ENCODE data around the gene RNPC3. TPM values are rescaled to one million over a fixed set of nuclear protein-coding genes. Genes with fewer than 3 reads are reported as not detected.
"Not testable (repeated sequence)": the region's sequence is repeated elsewhere in the genome, so short reads cannot be mapped to it uniquely, and the experiment has no call there.

RNPC3 gene
- total RNA-seq, 1 experiment from 2014 or later, result 13.1 TPM

GRCh38 chr1:103576065-103576464, 50.6 kb downstream of the RNPC3 start:
- intact Hi-C loops (cut with micrococcal nuclease; ENCODE audit: unreplicated experiment), result no loop called here
- CTCF ChIA-PET, result no interaction called here
- in situ Hi-C loops (cut with HindIII; ENCODE audit: low pct_unique_long_range_greater_than_20kb, low sequenced_read_pairs), result no loop called here

GRCh38 chr1:103576784-103577183, 51.3 kb downstream of the RNPC3 start:
- in situ Hi-C loops (cut with HindIII; ENCODE audit: low pct_unique_long_range_greater_than_20kb, low sequenced_read_pairs); CTCF ChIA-PET; ATAC-seq; H3K36me3 ChIP-seq (ENCODE audit: control insufficient read depth, insufficient read depth, low read length); POLR2A ChIA-PET; BruUV-seq (replicated peaks); H3K9me3 ChIP-seq (ENCODE audit: control insufficient read depth, insufficient read depth, low read depth, low read length); H3K27me3 ChIP-seq (ENCODE audit: control insufficient read depth, insufficient read depth, low read length); H3K27ac ChIP-seq (ENCODE audit: low read length); H3K4me1 ChIP-seq (ENCODE audit: control insufficient read depth, insufficient read depth, low read length); DNase-seq (ENCODE audit: low read depth, low spot score); intact Hi-C loops (cut with micrococcal nuclease; ENCODE audit: unreplicated experiment); H3K4me3 ChIP-seq (ENCODE audit: low read depth in 2 of 2, low read length in 2 of 2): not testable (repeated sequence)

More at GRCh38 chr1:103576065-103576464, 50.6 kb downstream of the RNPC3 start:
- Histone ChIP-seq H3K4me3 (ENCODE audit: low read depth in 2 of 2, low read length in 2 of 2) (no peak overlapping the region), H3K9me3 (ENCODE audit: control insufficient read depth, insufficient read depth, low read depth, low read length) (no peaks in the 10 kb centered on the region), H3K4me1 (ENCODE audit: control insufficient read depth, insufficient read depth, low read length) (no peaks in the 10 kb centered on the region), H3K27ac (ENCODE audit: low read length) (no peak overlapping the region), H3K27me3 (ENCODE audit: control insufficient read depth, insufficient read depth, low read length) (no peaks in the 10 kb centered on the region; the same call in 1 of the 2 replicates), H3K36me3 (ENCODE audit: control insufficient read depth, insufficient read depth, low read length) (no peaks in the 10 kb centered on the region)
- DNase-seq (ENCODE audit: low read depth, low spot score) (no peak), ATAC-seq (no peak)
- no TSS peak for BruUV-seq (replicated peaks)
- POLR2A ChIA-PET, result no interaction called here
- TF ChIP-seq POLR2AphosphoS5 (IDR thresholded peaks at IDR 0.05; ENCODE audit: low read depth, low read length) (no peak), TCF7L2 (IDR thresholded peaks at IDR 0.05; ENCODE audit: low read depth, low read length) (no peak), SIN3A (IDR thresholded peaks at IDR 0.05; ENCODE audit: borderline replicate concordance, insufficient read depth, low read depth, low read length) (no peak)
- TF ChIP-seq, protein P1, sequence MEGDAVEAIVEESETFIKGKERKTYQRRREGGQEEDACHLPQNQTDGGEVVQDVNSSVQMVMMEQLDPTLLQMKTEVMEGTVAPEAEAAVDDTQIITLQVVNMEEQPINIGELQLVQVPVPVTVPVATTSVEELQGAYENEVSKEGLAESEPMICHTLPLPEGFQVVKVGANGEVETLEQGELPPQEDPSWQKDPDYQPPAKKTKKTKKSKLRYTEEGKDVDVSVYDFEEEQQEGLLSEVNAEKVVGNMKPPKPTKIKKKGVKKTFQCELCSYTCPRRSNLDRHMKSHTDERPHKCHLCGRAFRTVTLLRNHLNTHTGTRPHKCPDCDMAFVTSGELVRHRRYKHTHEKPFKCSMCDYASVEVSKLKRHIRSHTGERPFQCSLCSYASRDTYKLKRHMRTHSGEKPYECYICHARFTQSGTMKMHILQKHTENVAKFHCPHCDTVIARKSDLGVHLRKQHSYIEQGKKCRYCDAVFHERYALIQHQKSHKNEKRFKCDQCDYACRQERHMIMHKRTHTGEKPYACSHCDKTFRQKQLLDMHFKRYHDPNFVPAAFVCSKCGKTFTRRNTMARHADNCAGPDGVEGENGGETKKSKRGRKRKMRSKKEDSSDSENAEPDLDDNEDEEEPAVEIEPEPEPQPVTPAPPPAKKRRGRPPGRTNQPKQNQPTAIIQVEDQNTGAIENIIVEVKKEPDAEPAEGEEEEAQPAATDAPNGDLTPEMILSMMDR (IDR thresholded peaks at IDR 0.05), result no peak
- TF ChIP-seq, protein P2, sequence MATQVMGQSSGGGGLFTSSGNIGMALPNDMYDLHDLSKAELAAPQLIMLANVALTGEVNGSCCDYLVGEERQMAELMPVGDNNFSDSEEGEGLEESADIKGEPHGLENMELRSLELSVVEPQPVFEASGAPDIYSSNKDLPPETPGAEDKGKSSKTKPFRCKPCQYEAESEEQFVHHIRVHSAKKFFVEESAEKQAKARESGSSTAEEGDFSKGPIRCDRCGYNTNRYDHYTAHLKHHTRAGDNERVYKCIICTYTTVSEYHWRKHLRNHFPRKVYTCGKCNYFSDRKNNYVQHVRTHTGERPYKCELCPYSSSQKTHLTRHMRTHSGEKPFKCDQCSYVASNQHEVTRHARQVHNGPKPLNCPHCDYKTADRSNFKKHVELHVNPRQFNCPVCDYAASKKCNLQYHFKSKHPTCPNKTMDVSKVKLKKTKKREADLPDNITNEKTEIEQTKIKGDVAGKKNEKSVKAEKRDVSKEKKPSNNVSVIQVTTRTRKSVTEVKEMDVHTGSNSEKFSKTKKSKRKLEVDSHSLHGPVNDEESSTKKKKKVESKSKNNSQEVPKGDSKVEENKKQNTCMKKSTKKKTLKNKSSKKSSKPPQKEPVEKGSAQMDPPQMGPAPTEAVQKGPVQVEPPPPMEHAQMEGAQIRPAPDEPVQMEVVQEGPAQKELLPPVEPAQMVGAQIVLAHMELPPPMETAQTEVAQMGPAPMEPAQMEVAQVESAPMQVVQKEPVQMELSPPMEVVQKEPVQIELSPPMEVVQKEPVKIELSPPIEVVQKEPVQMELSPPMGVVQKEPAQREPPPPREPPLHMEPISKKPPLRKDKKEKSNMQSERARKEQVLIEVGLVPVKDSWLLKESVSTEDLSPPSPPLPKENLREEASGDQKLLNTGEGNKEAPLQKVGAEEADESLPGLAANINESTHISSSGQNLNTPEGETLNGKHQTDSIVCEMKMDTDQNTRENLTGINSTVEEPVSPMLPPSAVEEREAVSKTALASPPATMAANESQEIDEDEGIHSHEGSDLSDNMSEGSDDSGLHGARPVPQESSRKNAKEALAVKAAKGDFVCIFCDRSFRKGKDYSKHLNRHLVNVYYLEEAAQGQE (IDR thresholded peaks at IDR 0.05; ENCODE audit: insufficient read depth in 1 of 2, low read depth in 2 of 2, low read length in 1 of 2), result no peak

DNA sequence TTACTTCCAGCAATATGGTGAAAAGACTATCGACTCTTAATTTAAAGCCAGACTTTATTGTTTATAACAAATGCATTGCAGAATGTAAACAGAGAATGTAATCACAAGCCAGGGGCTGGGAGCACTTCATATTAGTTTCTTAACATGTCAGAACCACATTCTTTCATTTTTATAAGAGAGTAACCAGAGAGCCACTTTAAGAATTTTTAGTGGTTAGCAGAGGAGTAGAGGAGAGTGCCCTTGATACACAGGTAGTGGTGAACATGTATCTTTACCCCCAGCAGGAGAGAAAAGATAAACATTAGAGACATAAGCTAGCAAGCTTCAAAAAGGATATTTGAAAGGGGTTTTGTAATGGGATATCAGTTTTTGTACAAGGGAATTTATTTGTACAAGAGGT, 57.0 kb downstream of the RNPC3 start:
- ATAC-seq, result no peak
- Histone ChIP-seq H3K27ac (ENCODE audit: low read length) (no peak overlapping the region), H3K27me3 (ENCODE audit: control insufficient read depth, insufficient read depth, low read length) (no peaks in the 10 kb centered on the region; the same call in 1 of the 2 replicates), H3K4me3 (ENCODE audit: low read depth in 2 of 2, low read length in 2 of 2) (no peak overlapping the region), H3K9me3 (ENCODE audit: control insufficient read depth, insufficient read depth, low read depth, low read length) (no peaks in the 10 kb centered on the region), H3K4me1 (ENCODE audit: control insufficient read depth, insufficient read depth, low read length) (no peaks in the 10 kb centered on the region), H3K36me3 (ENCODE audit: control insufficient read depth, insufficient read depth, low read length) (no peaks in the 10 kb centered on the region)
- intact Hi-C loops (cut with micrococcal nuclease; ENCODE audit: unreplicated experiment) (no loop called here), in situ Hi-C loops (cut with HindIII; ENCODE audit: low pct_unique_long_range_greater_than_20kb, low sequenced_read_pairs) (no loop called here)
- BruUV-seq (replicated peaks), result no TSS peak
- TF ChIP-seq SIN3A (IDR thresholded peaks at IDR 0.05; ENCODE audit: borderline replicate concordance, insufficient read depth, low read depth, low read length), result no peak
- TF ChIP-seq, protein P1 (IDR thresholded peaks at IDR 0.05), result no peak
- TF ChIP-seq POLR2AphosphoS5 (IDR thresholded peaks at IDR 0.05; ENCODE audit: low read depth, low read length), result no peak
- TF ChIP-seq, protein P2 (IDR thresholded peaks at IDR 0.05; ENCODE audit: insufficient read depth in 1 of 2, low read depth in 2 of 2, low read length in 1 of 2), result no peak
- TF ChIP-seq TCF7L2 (IDR thresholded peaks at IDR 0.05; ENCODE audit: low read depth, low read length), result no peak
- no peak for DNase-seq (ENCODE audit: low read depth, low spot score)
- ChIA-PET POLR2A (no interaction called here), CTCF (no interaction called here)

All from Panc1 (cell line).